ENCODE results near the gene RPTOR. TPM values are rescaled to one million over a fixed set of nuclear protein-coding genes. Genes with fewer than 3 reads are reported as not detected.

RPTOR gene
- total RNA-seq, 1 experiment from 2014 or later, result 25.1 TPM

- Histone ChIP-seq H3K4me2 (ENCODE audit: insufficient read depth, insufficient read length, low read length) (no peak overlapping the region), H4K8ac (replicated peaks; ENCODE audit: insufficient read length, low read depth, low read length) (no peak overlapping the region), H3K9me3 (ENCODE audit: control insufficient read depth, low read depth, low read length) (no peaks in the 10 kb centered on the region), H4K91ac (ENCODE audit: insufficient read length, low read depth, low read length) (no peak overlapping the region), H3K4me1 (ENCODE audit: insufficient read depth, low read length) (no peaks in the 10 kb centered on the region), H3K79me2 (ENCODE audit: insufficient read depth, low read length) (no peaks in the 10 kb centered on the region), H3K79me1 (ENCODE audit: insufficient read depth, low read depth, low read length, poor library complexity, severe bottlenecking) (no peaks in the 10 kb centered on the region), H2BK12ac (ENCODE audit: insufficient read length, low read depth, low read length) (no peak overlapping the region), H2AK5ac (ENCODE audit: insufficient read length, low read length) (no peak overlapping the region), H3K23me2 (ENCODE audit: insufficient read length, low read depth, low read length, poor library complexity, severe bottlenecking) (no peaks in the 10 kb centered on the region), H2BK15ac (ENCODE audit: low read depth, low read length) (no peak overlapping the region), H3K14ac (ENCODE audit: insufficient read depth, low read length) (no peak overlapping the region), H3T11ph (ENCODE audit: low read length) (no peak overlapping the region), H3K27me3 (ENCODE audit: insufficient read depth, low read length) (no peaks in the 10 kb centered on the region), H4K5ac (ENCODE audit: insufficient read length, low read depth, low read length) (no peak overlapping the region), H3K27ac (ENCODE audit: insufficient read length, low read depth, low read length) (no peak overlapping the region), H4K20me1 (ENCODE audit: control insufficient read depth, insufficient read depth, insufficient read length) (no peaks in the 10 kb centered on the region), H2BK120ac (ENCODE audit: low read depth, low read length, poor library complexity, severe bottlenecking) (no peak overlapping the region), H3K9ac (ENCODE audit: extremely low read depth, insufficient read length, low read length) (no peak overlapping the region), H3K23ac (ENCODE audit: insufficient read length, low read depth, low read length) (no peak overlapping the region), H3K18ac (ENCODE audit: insufficient read length, low read depth, low read length) (no peak overlapping the region), H2BK20ac (ENCODE audit: low read depth, low read length, poor library complexity, severe bottlenecking) (no peak overlapping the region), H3K4ac (ENCODE audit: low read depth, low read length) (no peak overlapping the region), H3K56ac (ENCODE audit: insufficient read length, low read depth, low read length) (no peak overlapping the region), H2AFZ (ENCODE audit: low read length) (no peak overlapping the region), H2BK5ac (ENCODE audit: insufficient read length, low read length) (no peak overlapping the region)
- Mint-ChIP-seq H3K4me3 (no peak overlapping the region), H3K4me1 (peaks cover 10 to 15% of the 10 kb centered on the region in 2 experiments), H3K27ac (peak overlapping the region in 1 of 3 experiments; percentile 19; a peak in 1 of 7 replicates), H3K36me3 (ENCODE audit: insufficient read depth in 1 of 3, low read depth in 3 of 3) (peaks cover 3 to 49% (median 33%) of the 10 kb centered on the region in 3 experiments; a peak in 6 of 7 replicates), H3K27me3 (ENCODE audit: low read depth) (no peaks in the 10 kb centered on the region; the same call in 1 of the 2 replicates), H3K9me3 (no peaks in the 10 kb centered on the region)
- WGBS (ENCODE audit: extremely low coverage, insufficient read length, low lambda C conversion rate), result no CpG with 5 or more reads among the region's 24 CpGs
- TF ChIP-seq CTCF (conservative IDR thresholded peaks at IDR 0.05), result no peak
- DNase-seq, result no peak
Measured at GRCh38 chr17:80882926-80883685, 338.5 kb downstream of the RPTOR start.

All from H9 (cell line).